Activated CD4-positive, alpha-beta T cell treated with anti-CD3 and anti-CD28 coated beads for 4 hours (primary cell): ENCODE data around the gene MRPS14.
"Not testable (repeated sequence)": the region's sequence is repeated elsewhere in the genome, so short reads cannot be mapped to it uniquely, and the experiment has no call there.

Experiments
- DNase-seq, 2 donors: peaks; one replicate each; pipeline ENCODE4 v3.0.0-alpha.2; 2020

Gene MRPS14

GRCh38 chr1:175023043-175023921, at the start of gene MRPS14:
Gene MRPS14 (minus strand): TSS chr1:175023425. CDS start chr1:175023408, 17 bp downstream.
- peak; percentile 97 to 99 for DNase-seq

- no peak for DNase-seq
Observed at GRCh38 chr1:175072099-175072951, 49.1 kb upstream of the MRPS14 start.

GRCh38 chr1:175071276-175071943, 48.2 kb upstream of the MRPS14 start:
- no peak for DNase-seq

- no peak for DNase-seq
Observed at GRCh38 chr1:175070818-175071217, 47.6 kb upstream of the MRPS14 start.

- DNase-seq = no peak
Observed at GRCh38 chr1:175067362-175068106, 44.3 kb upstream of the MRPS14 start, which contains the start of gene TNN. Gene TNN (plus strand): TSS chr1:175067833. CDS start chr1:175077419, 9,586 bp downstream.

GRCh38 chr1:175062858-175063257, 39.6 kb upstream of the MRPS14 start:
- DNase-seq = no peak

- DNase-seq = no peak
Observed at GRCh38 chr1:175062339-175062738, 39.1 kb upstream of the MRPS14 start.

GRCh38 chr1:175054736-175055135, 31.5 kb upstream of the MRPS14 start:
- no peak for DNase-seq

GRCh38 chr1:175050992-175051391, 27.8 kb upstream of the MRPS14 start:
- no peak for DNase-seq

- DNase-seq = no peak
Observed at GRCh38 chr1:175045519-175045918, 22.3 kb upstream of the MRPS14 start.

GRCh38 chr1:175045097-175045496, 21.9 kb upstream of the MRPS14 start:
- no peak for DNase-seq

- not testable (repeated sequence) for DNase-seq
Observed at GRCh38 chr1:175044591-175044990, 21.4 kb upstream of the MRPS14 start.

- no peak for DNase-seq
Observed at GRCh38 chr1:175043824-175044223, 20.6 kb upstream of the MRPS14 start.

GRCh38 chr1:175042650-175043049, 19.4 kb upstream of the MRPS14 start:
- no peak for DNase-seq

- no peak for DNase-seq
Observed at GRCh38 chr1:175040324-175040879, 17.2 kb upstream of the MRPS14 start.

- no peak for DNase-seq
Observed at GRCh38 chr1:175037416-175037815, 14.2 kb upstream of the MRPS14 start.

GRCh38 chr1:175036476-175036875, 13.3 kb upstream of the MRPS14 start:
- no peak for DNase-seq

GRCh38 chr1:175035865-175036264, 12.6 kb upstream of the MRPS14 start:
- DNase-seq = no peak

GRCh38 chr1:175034775-175035174, 11.6 kb upstream of the MRPS14 start:
- no peak for DNase-seq

- no peak for DNase-seq
Observed at GRCh38 chr1:175033953-175034352, 10.7 kb upstream of the MRPS14 start.

- DNase-seq = no peak
Observed at GRCh38 chr1:175024773-175025172, 1.5 kb upstream of the MRPS14 start.

GRCh38 chr1:175023922-175024242, 657 bp upstream of the MRPS14 start:
- not testable (repeated sequence) for DNase-seq
